IPS DF 19.7 (cell line): ENCODE results near the gene LRRC57.
"Not testable (repeated sequence)": the region's sequence is repeated elsewhere in the genome, so short reads cannot be mapped to it uniquely, and the experiment has no call there.

Source experiments
- DNase-seq: peaks from one replicate; pipeline ENCODE4 v3.0.0-alpha.2; 2013; ENCODE audit warnings: low read depth, low spot score

The LRRC57 gene

DNA sequence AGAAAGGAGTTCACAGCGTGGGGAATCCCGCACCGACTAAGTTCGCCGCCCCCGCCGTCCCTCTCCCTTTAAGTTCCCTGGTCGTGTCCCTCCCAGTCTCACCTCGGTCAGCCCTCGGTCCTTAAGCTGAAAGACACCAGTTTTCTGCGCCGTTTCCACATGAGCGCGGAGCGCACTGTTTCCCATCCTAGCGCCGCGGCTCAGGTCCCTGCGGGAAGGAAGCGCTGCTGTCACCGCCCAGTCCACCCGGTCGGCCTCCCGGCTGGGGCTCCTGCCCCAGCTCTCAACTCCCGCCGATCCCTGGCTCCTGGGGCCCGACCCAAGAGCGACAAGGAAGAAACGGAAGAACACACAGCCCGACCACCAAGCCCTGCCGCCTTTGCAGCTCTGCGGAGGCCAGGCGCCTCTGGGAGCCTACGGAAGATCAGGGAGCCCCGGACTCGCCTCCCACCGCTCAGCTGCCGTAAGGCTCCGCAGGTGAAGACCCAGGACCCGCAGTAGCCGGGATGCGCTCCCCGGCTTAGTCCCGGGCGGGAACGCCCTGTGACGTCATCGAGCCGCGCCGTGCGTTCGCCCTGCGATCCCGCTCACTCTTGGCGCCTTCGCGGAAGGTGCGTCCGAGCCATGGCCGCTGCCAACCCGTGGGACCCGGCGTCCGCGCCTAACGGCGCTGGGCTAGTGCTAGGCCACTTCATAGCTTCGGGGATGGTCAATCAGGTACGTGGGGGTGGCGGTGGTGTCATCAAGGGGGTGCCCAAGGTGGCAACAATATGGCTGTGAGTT is at the start of gene LRRC57, which contains the start of gene HAUS2:
Gene LRRC57 (minus strand): TSS at position 545 of the 783 bp plus-strand sequence. CDS start 359 bp downstream, at position 186.
Gene HAUS2 (plus strand): TSS at position 590 of the 783 bp plus-strand sequence. CDS start 35 bp downstream, at position 625.
- DNase-seq, result peak; percentile 73

DNA sequence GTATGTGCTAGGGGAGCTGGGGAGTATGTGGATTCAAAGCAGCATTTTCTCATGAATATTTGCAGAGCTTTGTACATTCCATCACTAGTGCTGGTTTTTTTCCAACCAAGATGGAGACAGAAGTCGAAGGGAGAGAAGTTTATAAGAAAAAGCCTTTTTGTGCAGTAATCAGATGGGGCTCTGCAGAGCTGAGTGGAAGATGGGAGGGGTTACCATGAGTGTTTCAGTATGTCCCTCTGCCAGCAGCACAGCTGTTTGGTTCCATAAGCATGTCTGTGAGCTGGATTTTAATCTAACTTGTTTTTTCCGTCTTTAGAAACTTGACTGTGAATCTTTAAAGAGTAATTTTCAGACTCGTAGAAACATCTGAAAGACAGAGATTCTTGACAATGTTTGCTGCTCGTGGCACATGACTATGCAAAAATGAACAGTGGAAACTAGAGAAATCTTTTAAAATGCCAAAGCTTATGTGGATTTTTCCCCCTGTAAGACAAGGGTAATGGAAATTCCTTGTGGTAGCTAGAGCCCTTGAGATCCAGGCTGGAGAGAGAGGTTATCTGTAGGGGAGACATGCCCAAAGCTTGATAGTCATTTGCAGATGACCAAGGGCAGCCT is 47.1 kb upstream of the LRRC57 start:
- no peak for DNase-seq

DNA sequence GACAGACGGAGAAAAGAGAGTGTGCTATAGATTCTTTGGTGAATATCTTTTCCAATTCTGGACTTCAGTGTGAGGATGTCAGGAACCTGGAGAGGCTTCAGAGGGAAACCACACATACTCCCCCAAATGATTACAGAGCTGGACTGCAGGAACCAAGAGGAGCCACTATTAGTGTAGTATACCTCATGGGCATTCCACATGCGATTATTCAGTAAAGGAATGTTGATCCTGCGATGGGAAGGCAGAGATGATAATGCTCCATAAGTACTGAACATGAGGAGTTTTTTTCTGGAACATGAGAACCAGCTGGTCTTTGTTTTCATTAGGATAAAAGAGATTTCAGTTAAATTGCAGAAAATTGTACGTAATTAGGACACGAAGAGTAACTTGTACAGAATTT is 45.5 kb upstream of the LRRC57 start:
- DNase-seq, result no peak

DNA sequence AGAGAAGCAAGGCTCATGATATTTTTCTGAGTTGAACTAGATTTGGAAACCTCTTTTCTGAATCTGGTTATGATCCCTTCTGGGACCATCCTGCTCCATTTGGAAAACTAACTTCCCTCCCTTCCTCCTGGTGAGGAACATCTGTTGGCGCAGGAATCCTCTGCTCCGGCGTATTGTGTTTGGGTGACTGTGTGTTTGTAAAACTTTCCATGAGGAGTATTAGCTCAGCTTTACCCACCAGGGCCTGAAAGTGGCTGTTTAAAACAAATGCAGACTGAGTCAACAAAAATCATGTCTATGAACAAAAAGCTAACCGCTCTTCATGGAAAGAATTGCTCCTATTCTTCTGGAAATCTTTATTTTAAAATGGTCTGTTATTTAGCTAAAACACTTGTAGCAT is 44.5 kb upstream of the LRRC57 start:
- DNase-seq, result no peak

DNA sequence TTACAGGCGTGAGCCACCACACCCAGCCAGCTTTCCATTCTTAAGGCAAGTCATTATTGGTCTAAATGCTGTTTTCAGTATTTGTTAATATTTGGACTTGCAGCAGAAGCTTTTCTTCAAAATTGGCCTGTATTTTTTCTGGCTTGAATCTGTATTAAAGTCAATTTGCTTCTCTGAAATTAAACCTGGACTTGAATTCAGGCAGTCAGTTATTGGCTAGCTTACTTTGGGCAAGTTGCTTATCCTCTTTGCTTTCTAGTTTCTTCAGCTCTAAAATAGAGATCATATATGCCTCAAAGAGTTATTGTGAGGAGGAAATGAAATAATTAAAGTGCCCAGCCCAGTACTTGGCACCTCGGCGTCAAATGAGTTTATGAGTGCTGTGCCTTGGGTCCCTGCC is 44.1 kb upstream of the LRRC57 start:
- no peak for DNase-seq

DNA sequence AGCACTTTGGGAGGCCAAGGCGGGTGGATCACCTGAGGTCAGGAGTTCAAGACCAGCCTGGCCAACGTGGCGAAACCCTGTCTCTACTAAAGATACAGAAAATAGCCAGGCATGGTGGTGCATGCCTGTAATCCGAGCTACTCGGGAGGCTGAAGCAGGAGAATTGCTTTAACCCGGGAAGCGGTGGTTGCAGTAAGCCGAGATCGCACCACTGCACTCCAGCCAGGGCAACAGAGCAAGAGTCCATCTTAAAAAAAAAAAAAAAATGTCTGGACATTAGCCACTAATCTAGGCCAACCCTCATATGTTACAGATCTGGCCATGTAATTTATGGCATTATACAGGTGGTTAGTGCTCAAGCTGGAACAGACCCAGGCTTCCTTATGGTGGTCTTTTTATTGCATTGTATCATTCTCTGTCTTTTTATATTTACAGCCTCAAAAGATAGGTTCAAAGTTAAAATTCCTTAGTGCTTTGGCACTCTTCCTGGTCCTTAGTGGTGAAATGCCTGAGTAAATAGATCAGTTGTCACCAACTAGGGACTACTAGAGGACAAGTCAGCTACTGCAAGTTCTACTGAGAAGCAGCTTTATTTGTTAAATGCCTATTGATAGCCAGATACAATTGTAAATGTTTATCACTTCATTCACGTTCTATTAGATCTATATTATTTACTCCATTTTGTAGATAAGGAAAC is 42.8 kb upstream of the LRRC57 start:
- DNase-seq, result no peak

DNA sequence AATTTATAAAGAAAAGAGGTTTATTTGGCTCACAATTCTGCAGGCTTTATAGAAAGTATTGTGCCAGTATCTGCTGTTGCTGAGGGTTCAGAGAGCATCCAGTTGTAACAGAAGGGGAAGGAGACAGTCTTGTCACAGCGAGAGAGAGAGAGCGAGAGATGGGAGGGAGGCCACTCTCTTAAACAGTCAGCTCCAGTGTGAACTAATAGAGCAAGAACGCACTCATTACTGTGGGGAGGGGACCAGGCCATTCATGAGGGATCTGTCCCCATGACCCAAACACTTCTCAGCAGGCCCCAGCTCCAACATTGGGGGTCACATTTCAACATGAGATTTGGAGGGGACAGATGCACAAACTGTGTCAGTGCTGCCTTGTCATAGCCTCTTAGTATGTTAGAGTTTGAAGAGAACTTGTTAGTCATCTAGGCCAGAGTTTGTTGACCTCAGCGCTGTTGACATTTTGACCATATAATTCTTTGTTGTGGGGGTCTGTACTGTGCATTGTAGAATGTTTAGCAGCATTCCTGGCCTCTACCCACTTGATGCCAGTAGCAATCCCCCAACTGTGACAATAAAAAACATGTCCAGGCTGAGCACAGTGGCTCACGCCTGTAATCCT is 42.1 kb upstream of the LRRC57 start:
- DNase-seq, result no peak

DNA sequence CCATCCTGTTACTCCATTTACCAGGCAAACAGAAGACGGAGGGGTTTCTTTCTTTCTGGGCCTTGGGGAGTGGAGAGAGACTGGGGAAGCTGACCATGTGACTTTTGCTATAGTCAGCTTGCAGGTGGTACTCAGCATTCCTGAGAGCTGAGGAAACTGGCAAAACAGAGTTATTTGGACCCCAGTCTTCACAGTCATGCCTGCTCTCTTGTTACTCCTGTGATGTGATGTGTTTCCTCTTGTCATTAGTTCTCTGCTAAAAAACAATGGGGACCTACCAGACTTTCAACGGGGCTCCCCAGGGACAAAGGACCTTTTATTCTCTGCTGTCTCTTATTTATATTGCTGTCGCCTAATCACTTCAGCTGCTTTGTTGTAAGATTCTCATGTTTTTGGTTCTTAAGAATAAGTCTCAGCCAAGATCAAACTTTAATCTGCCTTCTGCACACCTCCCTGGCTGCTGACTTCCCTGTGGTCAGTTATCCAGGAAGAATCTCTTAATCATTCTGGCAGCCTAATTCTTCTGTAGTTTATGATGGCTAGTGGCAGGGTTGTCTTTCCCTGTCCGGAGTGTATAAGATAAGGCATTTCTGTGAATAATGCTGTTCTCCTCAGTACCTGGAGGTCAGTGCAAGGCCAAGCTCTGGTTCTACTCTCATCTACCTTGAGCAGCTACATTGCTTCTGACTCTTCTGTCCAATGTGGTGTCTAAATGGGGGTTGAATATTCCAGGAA is 35.6 kb upstream of the LRRC57 start:
- DNase-seq, result no peak

DNA sequence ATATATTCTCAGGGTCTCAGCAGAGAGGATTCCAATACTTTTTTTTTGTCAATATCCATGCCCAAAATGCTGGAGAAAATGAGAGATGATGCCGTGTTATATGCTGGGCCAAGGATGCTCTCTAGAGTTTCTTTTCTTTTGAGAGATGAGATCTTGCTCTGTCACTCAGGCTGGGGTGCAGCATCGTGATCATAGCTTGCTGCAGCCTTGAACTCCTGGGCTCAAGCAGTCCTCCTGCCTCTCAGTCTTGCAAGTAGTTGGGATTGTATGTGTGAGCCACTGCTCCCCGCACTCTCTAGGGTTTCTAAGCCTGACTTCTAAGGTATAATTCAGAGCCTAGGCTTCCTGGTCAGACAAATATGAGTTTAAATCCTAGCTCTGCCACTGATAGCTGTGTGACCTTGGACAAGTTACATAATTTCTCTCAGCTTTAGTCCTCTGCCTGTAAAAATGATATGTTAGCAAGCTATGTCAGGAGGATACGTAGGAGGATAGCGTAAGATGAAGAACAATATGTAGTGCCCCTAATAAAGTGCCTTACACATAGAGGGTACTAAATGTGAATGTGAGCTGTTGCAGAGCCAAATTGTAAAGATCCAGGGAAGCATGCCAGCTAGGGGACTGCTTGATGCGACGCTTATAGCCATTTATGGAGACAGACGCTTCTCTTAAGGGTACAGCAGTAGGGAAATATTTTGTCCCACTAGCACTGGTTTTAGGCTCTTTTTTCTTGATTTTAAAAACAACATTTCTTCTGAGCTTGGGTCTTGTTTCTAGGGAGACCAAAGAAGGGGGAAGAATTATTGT is 34.2 kb upstream of the LRRC57 start:
- DNase-seq, result no peak

DNA sequence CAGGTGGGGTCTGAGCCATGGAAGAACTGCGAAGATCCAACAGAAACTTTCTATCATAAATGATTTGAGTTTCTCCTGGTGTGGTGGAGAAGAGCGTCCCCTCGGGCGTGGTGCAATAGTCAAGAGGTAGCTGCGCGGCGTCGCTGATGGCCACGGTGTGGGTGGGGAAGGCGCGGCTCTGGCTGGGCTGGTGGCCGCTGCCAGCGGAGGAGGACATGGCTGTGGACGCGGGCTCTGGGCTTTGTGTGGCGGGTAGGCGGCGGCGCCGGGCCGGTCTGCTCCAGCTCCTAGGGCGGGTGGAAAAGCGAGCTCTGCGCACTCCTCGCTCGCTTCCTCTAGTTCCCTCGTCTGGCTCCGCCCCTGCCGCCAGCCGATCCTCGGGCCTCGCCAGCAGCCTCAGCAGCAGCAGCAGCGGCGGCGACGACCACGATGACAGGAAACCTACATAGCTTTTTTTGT is 32.7 kb upstream of the LRRC57 start:
- DNase-seq, result no peak

DNA sequence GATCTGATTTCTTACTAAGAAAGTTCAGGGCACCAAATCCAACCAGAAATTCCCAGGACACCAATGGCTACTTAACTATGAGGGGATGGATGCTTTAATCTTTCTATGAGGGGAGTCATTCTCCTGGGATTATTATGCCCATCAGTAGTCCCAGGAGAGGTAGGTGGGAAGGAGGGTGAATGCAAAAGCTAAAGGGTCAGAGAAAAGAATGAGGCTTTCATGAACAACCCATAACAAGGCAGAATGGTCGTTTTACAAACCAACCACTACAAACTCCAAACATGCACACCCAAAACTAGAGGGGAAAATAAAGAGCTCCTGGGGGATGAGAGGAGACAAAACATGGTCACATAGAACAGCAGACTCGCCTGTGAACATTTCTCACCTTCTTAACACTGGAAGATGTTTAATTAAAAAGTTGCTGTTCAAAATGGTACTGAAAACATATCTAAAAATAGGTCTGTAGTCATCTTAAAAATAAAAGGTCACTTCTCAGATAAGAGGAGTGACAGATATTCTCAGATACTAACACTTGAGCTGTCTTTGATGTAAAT is 30.5 kb upstream of the LRRC57 start:
- DNase-seq, result no peak

DNA sequence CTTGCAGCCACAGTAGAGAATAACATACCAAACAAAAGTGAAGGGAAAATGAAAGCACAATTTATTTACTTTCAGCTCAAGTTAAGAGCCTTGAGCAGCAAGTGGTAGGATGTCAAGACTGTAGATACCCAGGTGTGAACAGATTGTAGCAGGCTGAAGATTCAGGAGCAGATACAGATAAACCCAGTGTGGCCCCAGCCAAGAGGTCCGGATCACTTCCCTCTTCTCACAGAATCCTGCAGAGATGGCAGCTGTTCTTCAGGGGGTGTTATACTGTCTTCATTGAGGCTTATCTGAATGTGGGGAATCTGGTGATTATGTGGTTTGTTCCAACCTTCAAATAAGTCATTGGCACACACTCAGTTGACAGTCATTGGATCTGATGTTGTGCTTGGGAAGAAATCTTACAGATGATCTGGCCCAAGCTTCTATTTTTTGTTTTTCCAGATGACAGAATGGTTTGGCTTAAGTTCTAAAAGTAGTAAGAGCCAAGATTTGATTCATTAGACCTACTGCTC is 29.0 kb upstream of the LRRC57 start:
- no peak for DNase-seq

DNA sequence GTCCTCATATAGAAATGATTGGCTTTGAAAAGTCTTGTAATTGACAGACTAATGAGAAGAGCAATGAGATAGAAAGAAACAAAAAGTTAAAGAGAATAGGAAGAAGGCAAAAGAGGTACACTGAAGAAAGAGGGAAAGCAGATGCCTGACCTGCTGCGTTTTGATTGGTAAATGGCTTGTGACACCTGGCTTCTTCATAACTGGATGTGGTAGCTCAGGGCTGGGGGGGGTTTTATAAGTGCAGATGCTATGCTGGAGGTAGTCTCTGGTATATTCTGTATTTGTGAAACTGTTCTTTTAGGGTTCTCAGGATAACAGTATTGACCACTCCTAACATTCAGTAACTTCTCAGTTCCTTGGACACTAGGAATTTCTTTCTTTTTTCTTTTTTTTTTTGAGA is 28.2 kb upstream of the LRRC57 start:
- DNase-seq, result no peak

DNA sequence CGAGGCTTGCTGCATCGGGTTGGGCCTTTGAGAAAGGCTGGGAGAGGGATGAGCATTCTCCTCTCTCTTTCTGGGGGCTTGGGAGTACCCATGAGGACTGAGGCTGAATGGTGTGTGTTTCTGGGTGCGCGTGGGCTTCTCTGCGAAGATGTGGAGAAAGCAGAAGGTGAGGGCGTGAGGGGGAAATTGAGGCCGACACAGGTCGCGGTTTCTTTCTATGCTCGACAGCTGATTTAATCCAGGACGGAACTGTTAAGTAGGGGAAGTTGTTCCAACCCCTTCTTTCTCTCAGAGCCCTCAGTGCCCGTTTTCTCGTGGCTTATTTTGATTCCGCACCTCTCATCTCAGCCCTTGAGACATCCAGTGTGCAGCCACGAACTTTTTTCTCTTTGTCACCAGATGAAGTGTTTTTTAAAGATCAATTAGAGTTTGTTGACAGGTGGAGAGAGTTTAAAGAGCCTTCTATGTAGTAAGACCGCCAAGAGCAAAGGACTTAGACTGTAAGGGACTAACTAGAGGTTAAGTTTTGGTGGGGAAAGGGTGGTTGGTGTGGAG is 27.5 kb upstream of the LRRC57 start:
- no peak for DNase-seq

DNA sequence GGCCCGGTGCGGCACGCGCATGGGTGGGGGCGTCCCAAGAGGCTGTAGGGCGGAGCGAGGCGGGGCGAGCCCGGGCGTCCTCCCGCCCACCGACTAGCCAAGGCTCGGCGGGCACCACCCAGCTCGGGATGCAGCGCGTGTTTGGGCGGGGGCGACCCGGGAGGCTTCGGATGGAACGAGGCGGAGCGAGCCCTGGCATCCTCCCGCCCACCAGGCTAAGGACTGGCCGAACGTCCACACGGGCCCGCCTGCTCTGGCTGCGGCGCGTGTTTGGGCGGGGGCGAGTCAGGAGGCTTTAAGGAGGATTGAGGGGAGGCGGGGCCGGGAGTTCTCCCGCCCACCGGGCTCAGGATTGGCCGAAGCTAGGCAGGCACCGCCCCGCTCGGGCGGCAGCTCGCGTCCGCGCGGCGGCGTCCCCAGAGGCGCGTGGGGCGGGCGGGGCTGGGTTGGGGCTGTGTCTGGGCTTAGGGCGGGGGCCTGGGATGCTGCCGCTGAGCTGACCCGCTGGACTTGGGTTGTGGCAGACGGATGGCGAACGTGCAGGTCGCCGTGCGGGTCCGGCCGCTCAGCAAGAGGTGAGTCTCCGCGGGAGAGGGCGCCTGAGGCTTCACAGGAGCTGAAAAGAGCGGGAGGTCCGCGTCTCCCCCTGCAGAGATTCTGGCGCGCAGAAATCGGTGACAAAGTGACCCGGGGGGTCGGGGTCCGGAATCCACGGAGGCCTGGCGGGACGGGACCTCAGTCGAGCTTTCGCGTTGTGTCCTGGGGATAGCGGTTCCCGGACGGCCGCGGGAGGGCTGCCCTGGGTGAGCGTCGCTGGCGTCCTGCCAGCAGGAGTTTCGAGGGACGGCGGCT is 26.8 kb upstream of the LRRC57 start, which contains the start of gene STARD9:
Gene STARD9 (plus strand): TSS at position 419 of the 852 bp plus-strand sequence. CDS start 110 bp downstream, at position 529.
- peak; percentile 82 for DNase-seq

DNA sequence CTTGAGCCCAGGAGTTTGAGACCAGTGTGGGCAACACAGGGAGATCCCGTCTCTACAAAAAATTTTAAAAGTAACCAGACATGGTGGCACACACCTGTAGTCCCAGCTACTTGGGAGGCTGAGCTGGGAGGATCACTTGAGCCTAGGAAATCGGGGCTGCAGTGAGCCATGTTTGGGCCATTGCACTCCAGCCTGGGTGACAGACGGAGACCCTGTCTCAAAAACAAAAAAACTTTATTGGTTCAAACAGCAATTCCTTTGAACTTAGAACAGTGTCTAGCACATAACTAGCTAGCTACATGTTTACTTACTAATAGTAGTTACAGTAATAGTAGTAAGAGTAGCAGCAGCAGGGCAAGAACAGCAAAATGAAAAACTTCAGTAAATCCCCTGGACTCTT is 10.1 kb upstream of the LRRC57 start:
- DNase-seq, result no peak

DNA sequence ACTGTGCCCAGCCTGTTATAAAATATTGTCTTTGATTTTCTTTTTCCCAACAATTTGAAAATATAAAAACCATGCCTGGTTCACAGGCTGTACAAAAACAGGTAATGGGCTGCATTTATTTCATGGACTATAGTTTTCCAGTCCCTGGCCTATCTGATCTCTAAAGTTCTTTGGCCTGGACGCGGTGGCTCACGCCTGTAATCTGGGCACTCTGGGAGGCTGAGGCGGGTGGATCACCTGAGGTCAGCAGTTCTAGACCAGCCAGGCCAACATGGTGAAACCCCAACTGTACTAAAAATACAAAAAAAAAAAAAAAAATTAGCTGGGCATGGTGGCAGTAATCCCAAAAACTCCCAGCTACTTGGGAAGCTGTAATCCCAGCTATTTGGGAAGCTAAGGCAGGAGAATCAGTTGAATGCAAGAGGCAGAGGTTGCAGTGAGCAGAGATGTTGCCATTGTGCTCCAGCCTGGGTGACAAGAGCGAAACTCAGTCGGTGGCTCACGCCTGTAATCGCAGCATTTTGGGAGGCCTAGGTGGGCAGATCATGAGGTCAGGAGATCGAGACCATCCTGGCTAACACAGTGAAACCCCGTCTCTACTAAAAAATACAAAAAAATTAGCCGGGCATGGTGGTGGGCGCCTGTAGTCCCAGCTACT is 8.1 kb upstream of the LRRC57 start:
- not testable (repeated sequence) for DNase-seq

DNA sequence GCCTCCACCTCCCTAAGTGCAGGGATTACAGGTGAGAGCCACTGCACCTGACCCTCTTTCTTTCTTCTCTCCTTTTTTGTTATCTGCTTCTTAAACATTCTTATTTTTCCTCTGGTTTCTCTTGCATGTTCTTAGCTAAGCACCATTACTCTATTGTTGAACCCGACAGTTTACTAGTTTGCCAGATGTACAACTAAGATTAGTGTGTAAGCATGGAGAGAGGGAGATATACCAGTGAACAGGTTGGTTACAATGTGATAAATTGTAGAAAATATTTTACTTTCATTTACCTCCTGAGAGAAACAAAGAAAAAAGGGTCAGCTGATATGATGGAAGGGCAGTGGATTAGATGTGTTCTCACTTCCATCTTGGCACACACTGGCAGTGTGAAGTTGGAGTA is 5.0 kb upstream of the LRRC57 start:
- no peak for DNase-seq
